GM12878 (cell line): Measurements from ENCODE around the gene FOXD1. TPM values are rescaled to one million over a fixed set of nuclear protein-coding genes. Genes with fewer than 3 reads are reported as not detected.

Experiments used
- ATAC-seq: fragments of 200-7000 bp; cut with Tn5 transposase; 3 replicates; pipeline ENCODE4 v1.9.1; 2020; ENCODE audit warnings: mild to moderate bottlenecking, moderate library complexity
- BruUV-seq: library from RNA; stranded (reverse); fragments of 400-500 nt; replicated peaks from 2 replicates; lab custom pipeline; 2021; lab: Mats Ljungman, UMichigan
- CTCF ChIA-PET: fragments of 300-600 bp; sonication (Branson Sonifier 250); formaldehyde crosslinking; extraction: SDS; loops from one replicate; lab custom pipeline; 2021; ENCODE audit warnings: inconsistent platforms; lab: Yijun Ruan, JAX
- POLR2A ChIA-PET: fragments of 350-600 bp; formaldehyde crosslinking; extraction: SDS; loops from one replicate; lab custom pipeline; 2021; ENCODE audit warnings: inconsistent platforms; lab: Charles Lee
- RAD21 ChIA-PET: fragments of 300-600 bp; sonication (Branson Sonifier 250); formaldehyde crosslinking; loops from one replicate; lab custom pipeline; 2023; ENCODE audit warnings: antibody characterized with exemption; ENCODE audit not compliant: unreplicated experiment; lab: Charles Lee
- SMC1A ChIA-PET: fragments of 300-600 bp; sonication (Branson Sonifier 250); formaldehyde crosslinking; loops from one replicate; lab custom pipeline; 2023; ENCODE audit not compliant: unreplicated experiment, uncharacterized antibody; lab: Charles Lee
- DNase-seq: peaks from one replicate; pipeline ENCODE4 v3.0.0-alpha.2; 2011; ENCODE audit warnings: low read depth, low spot score
- FAIRE-seq: peaks from 3 replicates; lab custom pipeline; 2011; peaks lifted over from hg19 to GRCh38; lab: Jason Lieb, UNC
- H2AFZ ChIP-seq: 2 replicates; pipeline ENCODE4 v1.6.0; 2011; ENCODE audit warnings: low read depth, low read length, control low read depth; ENCODE audit not compliant: control insufficient read depth
- H3K27ac ChIP-seq: 2 replicates; pipeline ENCODE4 v1.5.1; 2011; ENCODE audit warnings: control low read depth; ENCODE audit not compliant: control insufficient read depth, insufficient read depth
- H3K27me3 ChIP-seq, 2 experiments: replicated peaks in 1 of 2; 2 replicates each; pipeline versions ENCODE4 v1.6.0 to v1.6.1; 2011; ENCODE audit warnings: low read length in 1 of 2; ENCODE audit not compliant: control insufficient read depth in 2 of 2, insufficient read depth in 2 of 2
- H3K36me3 ChIP-seq, 2 experiments: 2 replicates each; pipeline ENCODE4 v1.5.1; 2011; ENCODE audit warnings: low read length in 1 of 2; ENCODE audit not compliant: control insufficient read depth in 2 of 2, insufficient read depth in 2 of 2
- H3K4me1 ChIP-seq: 2 replicates; pipeline ENCODE4 v1.6.1; 2011; ENCODE audit warnings: mild to moderate bottlenecking, low read length, moderate library complexity, mixed read lengths; ENCODE audit not compliant: control insufficient read depth, insufficient read depth
- H3K4me2 ChIP-seq: 2 replicates; pipeline ENCODE4 v1.6.0; 2011; ENCODE audit warnings: control low read depth; ENCODE audit not compliant: control insufficient read depth, insufficient read depth
- H3K4me3 ChIP-seq: fragments of 200-600 bp; sonication (generic); 2 replicates; pipeline ENCODE4 v1.5.1; 2016
- H3K79me2 ChIP-seq: 2 replicates; pipeline ENCODE4 v1.6.0; 2011; ENCODE audit warnings: low read length; ENCODE audit not compliant: control insufficient read depth, insufficient read depth
- H3K9ac ChIP-seq: 2 replicates; pipeline ENCODE4 v1.8.0; 2011; ENCODE audit warnings: low read length, control low read depth, mixed read lengths; ENCODE audit not compliant: control insufficient read depth, insufficient read depth
- H3K9me3 ChIP-seq: replicated peaks from 3 replicates; pipeline ENCODE4 v1.5.1; 2011; ENCODE audit warnings: mild to moderate bottlenecking, low read length; ENCODE audit not compliant: control insufficient read depth, insufficient read depth
- H4K20me1 ChIP-seq: 2 replicates; pipeline ENCODE4 v1.6.0; 2011; ENCODE audit not compliant: control insufficient read depth, insufficient read depth
- BACH1 ChIP-seq: fragments of 450-650 bp; IDR thresholded peaks from 2 replicates; pipeline ENCODE4 v1.6.1; 2017; ENCODE audit warnings: mild to moderate bottlenecking, borderline replicate concordance
- WRNIP1 ChIP-seq: IDR thresholded peaks from 2 replicates; pipeline ENCODE4 v1.6.1; 2011; ENCODE audit warnings: low read depth, low read length, improper control_type of control experiment, borderline replicate concordance
- ZNF592 ChIP-seq: fragments of 450-650 bp; IDR thresholded peaks from 2 replicates; pipeline ENCODE4 v1.6.1; 2017; ENCODE audit warnings: mild to moderate bottlenecking, moderate library complexity
- in situ Hi-C: fragments of 300-500 bp; cut with MboI; formaldehyde crosslinking; loops from 9 replicates; pipeline ENCODE4 v1.14.3; 2018; ENCODE audit warnings: mixed read lengths
- intact Hi-C: fragments of 100-400 bp; cut with micrococcal nuclease; formaldehyde crosslinking; loops from one replicate; pipeline ENCODE4 v1.14.2; 2022; ENCODE audit not compliant: unreplicated experiment
- polyA plus RNA-seq, 11 experiments: library from polyadenylated mRNA; depleted of rRNA in 4 of 11; unstranded in 6 of 11; stranded (reverse) in 5 of 11; fragments of >200 nt; fragmentation: Nextera tagmentation in 4 of 11; fragmentation: Illumina TruSeq in 1 of 11; extraction: Ambion mirVana in 4 of 11; extraction: Trizol in 1 of 11; gene quantifications; 1 replicate in 1 of 11; 2 replicates in 10 of 11; pipeline versions ENCODE4 v1.2.1 to v1.2.3, GENCODE V29; 2011 to 2016; ENCODE audit warnings: inconsistent platforms in 2 of 11, missing spikeins in 2 of 11, low read depth in 1 of 11
- total RNA-seq, 4 experiments: library from RNA; depleted of rRNA in 3 of 4; stranded (reverse); fragments of >200 nt in 3 of 4; fragmentation: Illumina TruSeq in 1 of 4; extraction: Trizol in 1 of 4; gene quantifications; 2 replicates each; pipeline versions ENCODE4 v1.2.1 to v1.2.3, GENCODE V29; 2013 to 2021

Gene FOXD1
- total and polyA plus RNA-seq, 10 of the 15 experiments (the other 5 are each of a cell fraction or from before 2014, with no cell fraction given): not detected

DNA sequence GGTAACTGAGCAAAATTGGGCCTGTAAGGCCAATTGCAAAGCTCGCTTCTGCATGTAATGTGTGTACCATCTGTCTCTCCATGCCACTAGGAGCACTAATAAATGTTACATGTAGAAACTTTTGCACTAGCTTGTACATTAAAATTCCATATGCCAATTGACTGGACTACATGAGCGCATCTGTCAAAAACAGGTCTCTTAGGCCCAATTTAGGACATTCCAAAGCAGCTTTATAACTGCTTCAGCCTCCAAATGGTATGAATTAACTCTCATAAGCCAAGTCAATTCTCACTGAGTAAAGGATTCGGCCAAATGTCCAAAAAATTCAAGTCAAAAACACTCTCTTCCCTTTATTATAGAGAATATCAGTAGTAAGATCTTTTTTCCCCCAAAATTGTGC, 23.5 kb upstream of the FOXD1 start (continued):
- no peak for TF ChIP-seq ZNF592

DNA sequence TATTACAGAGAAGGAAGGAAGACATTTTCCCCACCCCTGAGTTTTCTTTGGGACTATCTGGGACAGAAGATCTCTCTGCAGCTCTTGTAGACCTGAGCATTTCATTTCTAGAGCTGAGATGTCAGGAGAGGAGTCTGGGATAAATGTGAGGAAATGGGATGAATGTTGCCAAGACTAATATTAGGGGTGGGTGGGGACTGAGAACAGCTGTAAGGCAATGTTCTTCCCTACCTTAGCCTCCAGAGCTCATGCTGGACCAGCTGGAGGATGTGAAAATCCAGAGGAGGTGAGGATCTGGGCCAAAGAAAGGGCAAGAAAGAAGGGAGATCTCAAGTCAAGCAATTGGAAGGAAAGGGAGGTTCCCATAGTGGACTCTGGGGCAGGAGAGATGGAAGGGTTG, 23.1 kb upstream of the FOXD1 start:
- Histone ChIP-seq H3K9ac (no peak overlapping the region), H3K9me3 (no peaks in the 10 kb centered on the region; the same call in 2 of the 3 replicates), H2AFZ (no peak overlapping the region), H4K20me1 (no peaks in the 10 kb centered on the region), H3K4me1 (no peaks in the 10 kb centered on the region), H3K4me2 (no peak overlapping the region), H3K36me3 (no peaks in the 10 kb centered on the region), H3K27ac (no peak overlapping the region), H3K27me3 (peaks cover 0 to 2% of the 10 kb centered on the region in 2 experiments; a peak in 1 of 4 replicates), H3K79me2 (no peaks in the 10 kb centered on the region), H3K4me3 (no peak overlapping the region)
- ATAC-seq (no peak), FAIRE-seq (no peak), DNase-seq (no peak)
- ChIA-PET CTCF (interaction anchor here (1.1 kb wide), 1 partner anchor 17 kb away, joined by 3 read pairs; no protein-coding TSS in a partner anchor), RAD21 (no interaction called here), SMC1A (interaction anchor here (1.0 kb wide), 1 partner anchor 31 kb away, joined by 4 read pairs; no protein-coding TSS in a partner anchor), POLR2A (no interaction called here)
- BruUV-seq: no TSS peak
- no peak for TF ChIP-seq BACH1
- no peak for TF ChIP-seq WRNIP1
- in situ Hi-C loops (no loop called here), intact Hi-C loops (no loop called here)
